ENCODE results near the gene FUNDC1. TPM values are rescaled to one million over a fixed set of nuclear protein-coding genes. Genes with fewer than 3 reads are reported as not detected.

Gene FUNDC1
- total RNA-seq, 3 donors from 2014 or later: 12.0 to 14.4 (median 13.5) TPM

- Histone ChIP-seq H3K27ac (no peak overlapping the region), H3K4me3 (no peak overlapping the region), H3K36me3 (no peaks in the 10 kb centered on the region), H3K9me3 (no peaks in the 10 kb centered on the region), H3K27me3 (peaks cover 0 to 27% of the 10 kb centered on the region in 2 donors), H3K4me1 (no peaks in the 10 kb centered on the region)
- no peak for DNase-seq (ENCODE audit: low spot score in 2 of 2)
- TF ChIP-seq, protein P1, sequence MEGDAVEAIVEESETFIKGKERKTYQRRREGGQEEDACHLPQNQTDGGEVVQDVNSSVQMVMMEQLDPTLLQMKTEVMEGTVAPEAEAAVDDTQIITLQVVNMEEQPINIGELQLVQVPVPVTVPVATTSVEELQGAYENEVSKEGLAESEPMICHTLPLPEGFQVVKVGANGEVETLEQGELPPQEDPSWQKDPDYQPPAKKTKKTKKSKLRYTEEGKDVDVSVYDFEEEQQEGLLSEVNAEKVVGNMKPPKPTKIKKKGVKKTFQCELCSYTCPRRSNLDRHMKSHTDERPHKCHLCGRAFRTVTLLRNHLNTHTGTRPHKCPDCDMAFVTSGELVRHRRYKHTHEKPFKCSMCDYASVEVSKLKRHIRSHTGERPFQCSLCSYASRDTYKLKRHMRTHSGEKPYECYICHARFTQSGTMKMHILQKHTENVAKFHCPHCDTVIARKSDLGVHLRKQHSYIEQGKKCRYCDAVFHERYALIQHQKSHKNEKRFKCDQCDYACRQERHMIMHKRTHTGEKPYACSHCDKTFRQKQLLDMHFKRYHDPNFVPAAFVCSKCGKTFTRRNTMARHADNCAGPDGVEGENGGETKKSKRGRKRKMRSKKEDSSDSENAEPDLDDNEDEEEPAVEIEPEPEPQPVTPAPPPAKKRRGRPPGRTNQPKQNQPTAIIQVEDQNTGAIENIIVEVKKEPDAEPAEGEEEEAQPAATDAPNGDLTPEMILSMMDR (IDR thresholded peaks at IDR 0.05): no peak
- TF ChIP-seq POLR2A (IDR thresholded peaks at IDR 0.05) (no peak), POLR2AphosphoS5 (IDR thresholded peaks at IDR 0.05) (no peak)
- intact Hi-C loops (cut with DNase I; ENCODE audit: low total_unique reads): no loop called here
Measured at GRCh38 chrX:44483965-44484606, 58.6 kb downstream of the FUNDC1 start.

- no peak overlapping the region for H3K27ac ChIP-seq
- H3K4me3 ChIP-seq: no peak overlapping the region
- DNase-seq (ENCODE audit: low spot score in 2 of 2): no peak
- no peaks in the 10 kb centered on the region for H3K4me1 ChIP-seq
- intact Hi-C loops (cut with DNase I; ENCODE audit: low total_unique reads): no loop called here
- H3K9me3 ChIP-seq: no peaks in the 10 kb centered on the region
- H3K27me3 ChIP-seq: peaks cover 0 to 23% of the 10 kb centered on the region in 2 donors
- TF ChIP-seq POLR2AphosphoS5 (IDR thresholded peaks at IDR 0.05) (no peak), POLR2A (IDR thresholded peaks at IDR 0.05) (no peak)
- TF ChIP-seq, protein P1 (IDR thresholded peaks at IDR 0.05): no peak
- H3K36me3 ChIP-seq: no peaks in the 10 kb centered on the region
Measured at GRCh38 chrX:44482575-44482974, 60.1 kb downstream of the FUNDC1 start.

- H3K27ac ChIP-seq: no peak overlapping the region
- no peak for DNase-seq (ENCODE audit: low spot score in 2 of 2)
- H3K36me3 ChIP-seq: no peaks in the 10 kb centered on the region
- no peak overlapping the region for H3K4me3 ChIP-seq
- no peaks in the 10 kb centered on the region for H3K9me3 ChIP-seq
- no peaks in the 10 kb centered on the region for H3K4me1 ChIP-seq
- intact Hi-C loops (cut with DNase I; ENCODE audit: low total_unique reads): no loop called here
- peaks cover 0 to 22% of the 10 kb centered on the region in 2 donors for H3K27me3 ChIP-seq
- no peak for TF ChIP-seq POLR2AphosphoS5 (IDR thresholded peaks at IDR 0.05)
Measured at GRCh38 chrX:44480591-44480990, 62.1 kb downstream of the FUNDC1 start.

DNA sequence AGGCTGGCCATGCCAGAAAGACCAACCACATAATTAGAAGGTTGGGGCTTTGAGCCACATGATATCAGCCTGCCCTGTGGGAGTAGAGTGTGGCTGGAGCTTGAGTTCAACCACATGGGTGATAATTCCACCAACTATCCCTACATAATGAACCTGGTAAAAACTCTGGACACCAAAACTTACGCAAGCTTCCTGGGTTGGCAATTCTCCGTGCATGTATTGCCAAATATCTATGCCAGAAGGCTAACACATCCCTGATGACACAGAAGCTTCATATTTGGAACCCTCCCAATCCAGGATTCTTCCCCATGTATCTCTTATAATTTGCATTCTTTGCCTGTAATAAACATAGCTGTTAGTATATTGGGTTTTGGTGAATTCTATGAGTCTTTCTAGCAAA, 68.2 kb downstream of the FUNDC1 start:
- no peaks in the 10 kb centered on the region for H3K36me3 ChIP-seq
- no peaks in the 10 kb centered on the region for H3K9me3 ChIP-seq
- H3K27ac ChIP-seq: no peak overlapping the region
- TF ChIP-seq POLR2AphosphoS5 (IDR thresholded peaks at IDR 0.05): no peak
- TF ChIP-seq, protein P1 (IDR thresholded peaks at IDR 0.05): no peak
- no peak for TF ChIP-seq POLR2A (IDR thresholded peaks at IDR 0.05)
- no peak overlapping the region for H3K4me3 ChIP-seq
- H3K4me1 ChIP-seq: no peaks in the 10 kb centered on the region
- peaks cover 0 to 6% of the 10 kb centered on the region in 2 donors for H3K27me3 ChIP-seq
- intact Hi-C loops (cut with DNase I; ENCODE audit: low total_unique reads): no loop called here
- DNase-seq (ENCODE audit: low spot score in 2 of 2): peak in 1 of 2 donors; percentile 28

Other genes with a start within 250 kb of the FUNDC1 start
- 1 to 10 TPM in 1 of 3 donors, under 1 TPM in 2; 0.32 to 1.9 (median 0.66) TPM for gene EFHC2, start 199.2 kb downstream of the FUNDC1 start, total RNA-seq

Measured in breast epithelium (tissue), 4 donors.